Glomerular endothelial cell (primary cell): ENCODE measurements around the gene CD72. TPM values are rescaled to one million over a fixed set of nuclear protein-coding genes. Genes with fewer than 3 reads are reported as not detected.
"Not testable (repeated sequence)": the region's sequence is repeated elsewhere in the genome, so short reads cannot be mapped to it uniquely, and the experiment has no call there.

Experiments used
- DNase-seq: peaks from one replicate; pipeline ENCODE4 v3.0.0-alpha.2; 2011; ENCODE audit warnings: low read depth, low spot score; ENCODE audit errors: extremely low read depth
- total RNA-seq: library from RNA; depleted of rRNA; stranded (reverse); fragments of >200 nt; gene quantifications from 2 replicates; pipeline ENCODE4 v1.2.3, GENCODE V29; 2015

Gene CD72
- total RNA-seq, 1 donor from 2014 or later: 1.3 TPM

- DNase-seq: no peak
Observed at GRCh38 chr9:35650341-35651158, 32.3 kb upstream of the CD72 start, which contains the start of gene SIT1. SIT1 (minus strand) TSS chr9:35650931; CDS start chr9:35650853, 78 bp downstream.

- DNase-seq: no peak
Observed at GRCh38 chr9:35649431-35650340, 31.5 kb upstream of the CD72 start.

GRCh38 chr9:35646533-35647265 is 28.5 kb upstream of the CD72 start:
- no peak for DNase-seq

GRCh38 chr9:35646153-35646532 is 27.9 kb upstream of the CD72 start:
- DNase-seq: no peak

- DNase-seq: not testable (repeated sequence)
Observed at GRCh38 chr9:35645736-35646135, 27.5 kb upstream of the CD72 start.

GRCh38 chr9:35643046-35643445 is 24.8 kb upstream of the CD72 start:
- no peak for DNase-seq

GRCh38 chr9:35641478-35641877 is 23.3 kb upstream of the CD72 start:
- not testable (repeated sequence) for DNase-seq

GRCh38 chr9:35640431-35640830 is 22.2 kb upstream of the CD72 start:
- DNase-seq: not testable (repeated sequence)

- DNase-seq: no peak
Observed at GRCh38 chr9:35639631-35640030, 21.4 kb upstream of the CD72 start.

GRCh38 chr9:35639225-35639624 is 21.0 kb upstream of the CD72 start:
- DNase-seq: not testable (repeated sequence)

- not testable (repeated sequence) for DNase-seq
Observed at GRCh38 chr9:35638751-35639150, 20.5 kb upstream of the CD72 start.

GRCh38 chr9:35637427-35637955 is 19.3 kb upstream of the CD72 start:
- DNase-seq: not testable (repeated sequence)

- not testable (repeated sequence) for DNase-seq
Observed at GRCh38 chr9:35636877-35637246, 18.6 kb upstream of the CD72 start.

- no peak for DNase-seq
Observed at GRCh38 chr9:35636135-35636876, 18.1 kb upstream of the CD72 start.

GRCh38 chr9:35635730-35636129 is 17.5 kb upstream of the CD72 start:
- no peak for DNase-seq

- no peak for DNase-seq
Observed at GRCh38 chr9:35629597-35629996, 11.4 kb upstream of the CD72 start.

- DNase-seq: no peak
Observed at GRCh38 chr9:35628389-35628991, 10.3 kb upstream of the CD72 start.

GRCh38 chr9:35627575-35627974 is 9.4 kb upstream of the CD72 start:
- no peak for DNase-seq

GRCh38 chr9:35619800-35620158 is 1.6 kb upstream of the CD72 start:
- DNase-seq: no peak
